Neural cell (in vitro differentiated cells): ENCODE results near the gene HERC3. TPM values are rescaled to one million over a fixed set of nuclear protein-coding genes. Genes with fewer than 3 reads are reported as not detected.

Experiments
- H2AFZ ChIP-seq: fragments of 200-600, 300-800 bp; sonication (generic), shearing (Covaris generic); 2 replicates; pipeline ENCODE4 v1.6.0; 2014; ENCODE audit warnings: low read depth, mild to moderate bottlenecking, antibody characterized with exemption, low read length, moderate library complexity
- H3F3A ChIP-seq: fragments of 200-600 bp; shearing (Covaris generic); 2 replicates; pipeline ENCODE4 v1.6.1; 2016; ENCODE audit warnings: mild to moderate bottlenecking, moderate library complexity, mixed read lengths, antibody characterized with exemption, low read length; ENCODE audit not compliant: insufficient read depth, poor library complexity, severe bottlenecking
- H3K27ac ChIP-seq: fragments of 200-600, 300-800 bp; sonication (generic), shearing (Covaris generic); 2 replicates; pipeline ENCODE4 v1.5.1; 2014; ENCODE audit warnings: mild to moderate bottlenecking, low read length, moderate library complexity
- H3K27me3 ChIP-seq: fragments of 300-800, 200-600 bp; sonication (generic), shearing (Covaris generic); 2 replicates; pipeline ENCODE4 v1.6.0; 2014; ENCODE audit warnings: mild to moderate bottlenecking, low read depth, low read length, moderate library complexity; ENCODE audit not compliant: insufficient read depth
- H3K36me3 ChIP-seq: fragments of 300-800, 200-600 bp; sonication (generic), shearing (Covaris generic); 2 replicates; pipeline ENCODE4 v1.5.1; 2014; ENCODE audit warnings: mild to moderate bottlenecking, antibody characterized with exemption, low read length, moderate library complexity; ENCODE audit not compliant: insufficient read depth
- H3K4me2 ChIP-seq: fragments of 300-800, 200-600 bp; sonication (generic), shearing (Covaris generic); 2 replicates; pipeline ENCODE4 v1.6.0; 2014; ENCODE audit warnings: mild to moderate bottlenecking, low read length
- H3K4me3 ChIP-seq: fragments of 300-800, 200-600 bp; sonication (generic), shearing (Covaris generic); 2 replicates; pipeline ENCODE4 v1.5.1; 2014; ENCODE audit warnings: mild to moderate bottlenecking, low read length, moderate library complexity
- H3K79me2 ChIP-seq: fragments of 200-600 bp; shearing (Covaris generic); replicated peaks from 2 replicates; pipeline ENCODE4 v1.6.0; 2014; ENCODE audit warnings: mild to moderate bottlenecking, low read length, moderate library complexity; ENCODE audit not compliant: insufficient read depth
- H3K9ac ChIP-seq: fragments of 300-800, 200-600 bp; sonication (generic), shearing (Covaris generic); 2 replicates; pipeline ENCODE4 v1.6.1; 2016; ENCODE audit warnings: mild to moderate bottlenecking, low read length, mixed read lengths
- H3K9me2 ChIP-seq: fragments of 200-600 bp; shearing (Covaris generic); 2 replicates; pipeline ENCODE4 v1.6.1; 2016; ENCODE audit warnings: mild to moderate bottlenecking, low read length, mixed read lengths; ENCODE audit not compliant: insufficient read depth
- H3K9me3 ChIP-seq: fragments of 200-600, 300-800 bp; sonication (generic), shearing (Covaris generic); 2 replicates; pipeline ENCODE4 v1.6.1; 2016; ENCODE audit warnings: mild to moderate bottlenecking, mixed run types, low read length, moderate library complexity, mixed read lengths
- H4K20me1 ChIP-seq: fragments of 200-600 bp; shearing (Covaris generic); 2 replicates; pipeline ENCODE4 v1.6.1; 2016; ENCODE audit warnings: mild to moderate bottlenecking, mixed run types; ENCODE audit not compliant: insufficient read depth
- CTCF ChIP-seq: fragments of 450-650 bp; IDR thresholded peaks from 2 replicates; pipeline ENCODE4 v1.5.1; 2014; ENCODE audit warnings: antibody characterized with exemption, mild to moderate bottlenecking, moderate library complexity; ENCODE audit not compliant: poor library complexity, severe bottlenecking
- EP300 ChIP-seq: fragments of 450-650 bp; conservative IDR thresholded peaks from 2 replicates; pipeline ENCODE4 v1.6.1; 2014; ENCODE audit warnings: antibody characterized with exemption, mild to moderate bottlenecking, moderate library complexity; ENCODE audit not compliant: poor library complexity, severe bottlenecking
- EZH2 ChIP-seq: fragments of 200-600, 300-800 bp; shearing (Covaris generic), sonication (generic); IDR thresholded peaks from 2 replicates; pipeline ENCODE4 v1.6.1; 2014; ENCODE audit warnings: antibody characterized with exemption, low read length, borderline replicate concordance, mild to moderate bottlenecking; ENCODE audit not compliant: insufficient read depth, poor library complexity, severe bottlenecking
- MXI1 ChIP-seq: fragments of 450-650 bp; conservative IDR thresholded peaks from 2 replicates; pipeline ENCODE4 v1.6.1; 2014; ENCODE audit warnings: antibody characterized with exemption, mild to moderate bottlenecking; ENCODE audit not compliant: poor library complexity, severe bottlenecking
- POLR2AphosphoS5 ChIP-seq: IDR thresholded peaks from 2 replicates; pipeline ENCODE4 v1.6.1; 2012
- RAD21 ChIP-seq: fragments of 450-650 bp; conservative IDR thresholded peaks from 2 replicates; pipeline ENCODE4 v1.6.1; 2014; ENCODE audit warnings: antibody characterized with exemption, mild to moderate bottlenecking, moderate library complexity
- REST ChIP-seq: IDR thresholded peaks from 2 replicates; pipeline ENCODE4 v1.6.1; 2012; ENCODE audit warnings: borderline replicate concordance
- SMC3 ChIP-seq: fragments of 450-650 bp; conservative IDR thresholded peaks from 2 replicates; pipeline ENCODE4 v1.6.1; 2014; ENCODE audit warnings: antibody characterized with exemption, mild to moderate bottlenecking, moderate library complexity; ENCODE audit not compliant: poor library complexity
- TAF1 ChIP-seq: IDR thresholded peaks from 2 replicates; pipeline ENCODE4 v1.6.1; 2012; ENCODE audit warnings: low read depth
- polyA plus RNA-seq: library from polyadenylated mRNA; depleted of rRNA; stranded (reverse); fragments of >200 nt; gene quantifications from 2 replicates; pipeline ENCODE4 v1.2.3, GENCODE V29; 2014

The HERC3 gene
- polyA plus RNA-seq, 1 donor from 2014 or later = 49.2 TPM

GRCh38 chr4:88600176-88600838 lies 8.0 kb downstream of the HERC3 start:
- Histone ChIP-seq H3K9me3 (no peaks in the 10 kb centered on the region), H3K27ac (peak overlapping the region; percentile 15), H3K27me3 (no peaks in the 10 kb centered on the region), H2AFZ (no peak overlapping the region), H3F3A (no peaks in the 10 kb centered on the region), H3K79me2 (peaks cover 35% of the 10 kb centered on the region), H3K36me3 (no peaks in the 10 kb centered on the region), H3K4me3 (peak overlapping the region; percentile 22), H3K9ac (no peak overlapping the region), H3K9me2 (no peaks in the 10 kb centered on the region), H4K20me1 (no peaks in the 10 kb centered on the region), H3K4me2 (peak overlapping the region; percentile 1)
- TF ChIP-seq EP300 (no peak), CTCF (no peak), MXI1 (no peak), SMC3 (no peak), REST (no peak), RAD21 (no peak), POLR2AphosphoS5 (no peak), TAF1 (no peak), EZH2 (no peak)

- Histone ChIP-seq H3K9me3 (no peaks in the 10 kb centered on the region), H4K20me1 (no peaks in the 10 kb centered on the region), H3F3A (no peaks in the 10 kb centered on the region), H3K4me3 (no peak overlapping the region), H3K27me3 (no peaks in the 10 kb centered on the region), H3K36me3 (peaks cover 23% of the 10 kb centered on the region), H2AFZ (no peak overlapping the region), H3K4me2 (no peak overlapping the region), H3K27ac (no peak overlapping the region), H3K9me2 (no peaks in the 10 kb centered on the region), H3K9ac (no peak overlapping the region), H3K79me2 (peaks cover 22% of the 10 kb centered on the region)
- TF ChIP-seq TAF1 = no peak
- no peak for TF ChIP-seq MXI1
- TF ChIP-seq REST = no peak
- no peak for TF ChIP-seq POLR2AphosphoS5
- TF ChIP-seq RAD21 = no peak
- TF ChIP-seq CTCF = no peak
- no peak for TF ChIP-seq SMC3
- no peak for TF ChIP-seq EP300
- no peak for TF ChIP-seq EZH2
These were observed 12.8 kb downstream of the HERC3 start for GRCh38 chr4:88604978-88605678.
